GM23248 (cell line): Measurements from ENCODE around the gene MED29.

Experiments used
- EZH2 ChIP-seq: fragments of 200-600 bp; sonication (generic); IDR thresholded peaks from 2 replicates; pipeline ENCODE4 v1.6.1; 2018; ENCODE audit warnings: antibody characterized with exemption, mild to moderate bottlenecking; ENCODE audit not compliant: insufficient read depth, poor library complexity, severe bottlenecking
- EZH2phosphoT487 ChIP-seq: fragments of 200-600 bp; sonication (generic); IDR thresholded peaks from 2 replicates; pipeline ENCODE4 v1.6.1; 2018; ENCODE audit warnings: antibody characterized with exemption, moderate library complexity, mild to moderate bottlenecking, low read depth; ENCODE audit not compliant: insufficient read depth

DNA sequence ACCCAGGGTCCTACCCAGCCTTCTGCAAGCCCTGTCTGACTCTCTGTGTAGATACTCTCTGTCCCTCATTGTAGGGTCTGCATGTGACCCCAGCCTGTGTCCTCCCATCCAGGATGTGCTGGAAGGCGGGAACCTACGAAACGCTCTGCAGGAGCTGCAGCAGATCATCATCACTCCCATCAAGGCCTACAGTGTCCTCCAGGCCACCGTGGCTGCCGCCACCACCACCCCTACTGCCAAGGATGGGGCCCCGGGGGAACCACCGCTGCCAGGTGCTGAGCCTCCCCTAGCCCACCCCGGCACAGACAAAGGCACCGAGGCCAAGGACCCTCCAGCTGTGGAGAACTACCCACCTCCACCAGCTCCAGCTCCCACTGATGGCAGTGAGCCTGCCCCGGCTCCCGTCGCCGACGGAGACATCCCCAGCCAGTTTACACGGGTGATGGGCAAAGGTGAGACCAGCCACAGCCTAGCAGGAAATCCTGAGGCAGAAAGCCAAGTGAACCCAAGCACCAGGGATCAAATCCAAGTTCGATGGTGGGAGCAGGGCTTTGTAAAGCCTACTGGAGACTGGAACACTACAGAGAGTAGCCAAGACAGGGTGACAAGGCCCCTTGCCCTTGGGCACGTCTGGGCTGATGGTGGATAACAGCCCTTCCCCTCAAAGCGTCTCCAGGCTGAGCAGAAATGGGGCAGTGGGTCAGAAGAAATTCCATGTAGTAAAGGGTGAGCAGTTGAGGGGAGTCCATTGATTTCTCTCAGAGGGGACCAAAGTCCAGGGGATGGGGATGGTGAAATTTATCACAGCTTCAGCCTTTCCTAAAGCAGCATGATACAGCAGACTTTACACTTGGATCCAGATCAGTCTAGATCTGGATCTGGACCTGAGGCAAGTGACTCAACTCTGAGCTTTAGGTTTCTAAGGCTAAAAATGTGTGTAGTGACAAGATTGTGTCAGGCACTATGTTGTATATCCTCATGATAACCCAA lies 13.5 kb upstream of the MED29 start:
- TF ChIP-seq EZH2 (no peak), EZH2phosphoT487 (no peak)
